ENCODE measurements around the gene COL4A1.

Gene COL4A1

GRCh38 chr13:110186231-110186855 lies 120.6 kb downstream of the COL4A1 start:
- Histone ChIP-seq H3K4me1 (ENCODE audit: control insufficient read depth, insufficient read depth, low read length) (peaks cover 11% of the 10 kb centered on the region), H3K4me3 (ENCODE audit: low read length) (no peak overlapping the region), H3K27me3 (ENCODE audit: control insufficient read depth, insufficient read depth, low read length) (no peaks in the 10 kb centered on the region), H3K9ac (ENCODE audit: low read length) (no peak overlapping the region), H3K9me3 (ENCODE audit: control insufficient read depth, low read length) (no peaks in the 10 kb centered on the region), H3K36me3 (ENCODE audit: control insufficient read depth, insufficient read depth, low read length) (no peaks in the 10 kb centered on the region)

- Histone ChIP-seq H3K9ac (ENCODE audit: low read length) (no peak overlapping the region), H3K9me3 (ENCODE audit: control insufficient read depth, low read length) (no peaks in the 10 kb centered on the region), H3K4me3 (ENCODE audit: low read length) (no peak overlapping the region), H3K27me3 (ENCODE audit: control insufficient read depth, insufficient read depth, low read length) (no peaks in the 10 kb centered on the region), H3K36me3 (ENCODE audit: control insufficient read depth, insufficient read depth, low read length) (no peaks in the 10 kb centered on the region), H3K4me1 (ENCODE audit: control insufficient read depth, insufficient read depth, low read length) (peaks cover 11% of the 10 kb centered on the region)
These were observed 121.3 kb downstream of the COL4A1 start for GRCh38 chr13:110185696-110186095.

GRCh38 chr13:110183910-110184309 lies 123.0 kb downstream of the COL4A1 start:
- Histone ChIP-seq H3K27me3 (ENCODE audit: control insufficient read depth, insufficient read depth, low read length) (no peaks in the 10 kb centered on the region), H3K4me1 (ENCODE audit: control insufficient read depth, insufficient read depth, low read length) (peaks cover 11% of the 10 kb centered on the region), H3K9ac (ENCODE audit: low read length) (no peak overlapping the region), H3K36me3 (ENCODE audit: control insufficient read depth, insufficient read depth, low read length) (no peaks in the 10 kb centered on the region), H3K9me3 (ENCODE audit: control insufficient read depth, low read length) (no peaks in the 10 kb centered on the region), H3K4me3 (ENCODE audit: low read length) (no peak overlapping the region)

GRCh38 chr13:110182461-110182860 lies 124.5 kb downstream of the COL4A1 start:
- H3K9ac ChIP-seq (ENCODE audit: low read length), result no peak overlapping the region
- no peaks in the 10 kb centered on the region for H3K36me3 ChIP-seq (ENCODE audit: control insufficient read depth, insufficient read depth, low read length)
- no peaks in the 10 kb centered on the region for H3K27me3 ChIP-seq (ENCODE audit: control insufficient read depth, insufficient read depth, low read length)
- peaks cover 6% of the 10 kb centered on the region for H3K4me1 ChIP-seq (ENCODE audit: control insufficient read depth, insufficient read depth, low read length)
- no peaks in the 10 kb centered on the region for H3K9me3 ChIP-seq (ENCODE audit: control insufficient read depth, low read length)
- no peak overlapping the region for H3K4me3 ChIP-seq (ENCODE audit: low read length)

- H3K9me3 ChIP-seq (ENCODE audit: control insufficient read depth, low read length), result no peaks in the 10 kb centered on the region
- no peak overlapping the region for H3K9ac ChIP-seq (ENCODE audit: low read length)
- no peaks in the 10 kb centered on the region for H3K36me3 ChIP-seq (ENCODE audit: control insufficient read depth, insufficient read depth, low read length)
- peaks cover 6% of the 10 kb centered on the region for H3K4me1 ChIP-seq (ENCODE audit: control insufficient read depth, insufficient read depth, low read length)
- H3K4me3 ChIP-seq (ENCODE audit: low read length), result no peak overlapping the region
- no peaks in the 10 kb centered on the region for H3K27me3 ChIP-seq (ENCODE audit: control insufficient read depth, insufficient read depth, low read length)
These were observed 125.0 kb downstream of the COL4A1 start for GRCh38 chr13:110182003-110182402.

DNA sequence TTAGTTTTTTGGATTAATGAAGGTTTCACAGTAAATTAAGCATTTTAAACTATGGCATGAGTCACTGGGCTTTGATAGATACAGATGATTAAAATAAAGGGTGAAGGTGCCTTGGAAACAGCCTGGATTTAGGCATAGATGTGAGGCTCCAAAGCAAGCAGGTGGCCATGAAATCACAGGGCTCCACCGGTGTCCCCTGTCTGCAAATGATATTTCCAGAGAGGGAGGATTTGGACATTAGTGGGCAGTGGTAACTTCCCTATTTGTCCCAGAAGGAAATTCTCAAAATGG lies 127.2 kb downstream of the COL4A1 start:
- Histone ChIP-seq H3K9me3 (ENCODE audit: control insufficient read depth, low read length) (no peaks in the 10 kb centered on the region), H3K9ac (ENCODE audit: low read length) (no peak overlapping the region), H3K4me3 (ENCODE audit: low read length) (no peak overlapping the region), H3K27me3 (ENCODE audit: control insufficient read depth, insufficient read depth, low read length) (no peaks in the 10 kb centered on the region), H3K36me3 (ENCODE audit: control insufficient read depth, insufficient read depth, low read length) (no peaks in the 10 kb centered on the region), H3K4me1 (ENCODE audit: control insufficient read depth, insufficient read depth, low read length) (no peaks in the 10 kb centered on the region)

DNA sequence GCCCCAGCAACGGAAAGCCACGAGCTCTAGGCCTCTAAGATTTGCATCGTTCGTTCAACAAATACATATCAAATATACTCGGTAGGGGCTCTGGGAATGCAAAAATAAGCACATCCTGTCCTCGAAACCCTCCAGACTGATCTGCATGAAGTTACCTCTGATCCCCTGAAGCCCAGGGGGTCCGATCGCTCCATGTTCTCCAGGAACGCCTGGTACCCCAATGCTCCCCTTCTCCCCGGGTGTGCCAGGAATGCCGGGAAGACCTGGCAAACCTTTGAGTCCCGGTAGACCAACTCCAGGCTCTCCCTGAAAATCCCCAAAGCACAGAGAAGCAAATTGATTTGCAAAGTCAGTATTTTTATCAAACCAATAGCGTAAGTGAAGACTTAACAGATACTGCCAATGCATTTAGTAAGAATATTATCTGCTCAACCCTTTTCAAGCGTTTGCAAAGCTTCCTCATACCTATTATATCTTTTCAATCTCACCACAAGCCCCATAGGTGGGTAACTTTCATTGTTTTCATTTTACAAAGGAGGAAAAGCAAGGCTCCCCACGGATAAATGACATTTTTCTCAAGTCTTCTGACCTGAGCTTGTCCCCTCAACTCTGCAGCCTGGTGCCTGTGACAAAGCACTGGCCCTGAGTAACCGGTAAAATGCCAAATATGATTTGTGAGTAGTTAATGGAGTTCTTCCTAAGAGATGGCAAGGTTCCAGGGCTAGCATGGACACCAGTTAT lies 127.7 kb downstream of the COL4A1 start:
- H3K27me3 ChIP-seq (ENCODE audit: control insufficient read depth, insufficient read depth, low read length), result no peaks in the 10 kb centered on the region
- H3K36me3 ChIP-seq (ENCODE audit: control insufficient read depth, insufficient read depth, low read length), result no peaks in the 10 kb centered on the region
- H3K9me3 ChIP-seq (ENCODE audit: control insufficient read depth, low read length), result no peaks in the 10 kb centered on the region
- no peaks in the 10 kb centered on the region for H3K4me1 ChIP-seq (ENCODE audit: control insufficient read depth, insufficient read depth, low read length)
- no peak overlapping the region for H3K4me3 ChIP-seq (ENCODE audit: low read length)
- no peak overlapping the region for H3K9ac ChIP-seq (ENCODE audit: low read length)

- Histone ChIP-seq H3K9ac (ENCODE audit: low read length) (no peak overlapping the region), H3K27me3 (ENCODE audit: control insufficient read depth, insufficient read depth, low read length) (no peaks in the 10 kb centered on the region), H3K9me3 (ENCODE audit: control insufficient read depth, low read length) (no peaks in the 10 kb centered on the region), H3K4me1 (ENCODE audit: control insufficient read depth, insufficient read depth, low read length) (no peaks in the 10 kb centered on the region), H3K4me3 (ENCODE audit: low read length) (no peak overlapping the region), H3K36me3 (ENCODE audit: control insufficient read depth, insufficient read depth, low read length) (no peaks in the 10 kb centered on the region)
These were observed 129.2 kb downstream of the COL4A1 start for GRCh38 chr13:110177790-110178189.

DNA sequence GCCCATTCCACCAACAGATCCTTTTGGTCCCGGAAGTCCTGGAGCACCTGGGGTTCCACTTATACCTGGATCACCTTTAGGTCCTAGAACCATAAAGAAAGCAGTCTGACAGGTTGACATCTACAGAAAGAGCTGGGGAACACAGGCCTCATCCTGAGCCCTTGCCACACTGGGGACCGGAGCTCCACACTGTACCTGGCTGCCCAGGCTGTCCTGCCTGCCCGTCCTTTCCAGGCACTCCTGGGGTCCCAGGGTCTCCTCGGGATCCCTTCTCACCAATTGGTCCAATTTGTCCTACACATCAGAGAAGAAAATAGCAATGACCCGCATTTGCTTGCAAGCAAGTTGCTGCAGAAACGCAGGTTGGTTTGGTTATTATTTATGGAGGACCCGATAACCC lies 130.5 kb downstream of the COL4A1 start:
- no peak overlapping the region for H3K9ac ChIP-seq (ENCODE audit: low read length)
- no peaks in the 10 kb centered on the region for H3K4me1 ChIP-seq (ENCODE audit: control insufficient read depth, insufficient read depth, low read length)
- no peaks in the 10 kb centered on the region for H3K27me3 ChIP-seq (ENCODE audit: control insufficient read depth, insufficient read depth, low read length)
- no peaks in the 10 kb centered on the region for H3K36me3 ChIP-seq (ENCODE audit: control insufficient read depth, insufficient read depth, low read length)
- H3K4me3 ChIP-seq (ENCODE audit: low read length), result no peak overlapping the region
- H3K9me3 ChIP-seq (ENCODE audit: control insufficient read depth, low read length), result no peaks in the 10 kb centered on the region

DNA sequence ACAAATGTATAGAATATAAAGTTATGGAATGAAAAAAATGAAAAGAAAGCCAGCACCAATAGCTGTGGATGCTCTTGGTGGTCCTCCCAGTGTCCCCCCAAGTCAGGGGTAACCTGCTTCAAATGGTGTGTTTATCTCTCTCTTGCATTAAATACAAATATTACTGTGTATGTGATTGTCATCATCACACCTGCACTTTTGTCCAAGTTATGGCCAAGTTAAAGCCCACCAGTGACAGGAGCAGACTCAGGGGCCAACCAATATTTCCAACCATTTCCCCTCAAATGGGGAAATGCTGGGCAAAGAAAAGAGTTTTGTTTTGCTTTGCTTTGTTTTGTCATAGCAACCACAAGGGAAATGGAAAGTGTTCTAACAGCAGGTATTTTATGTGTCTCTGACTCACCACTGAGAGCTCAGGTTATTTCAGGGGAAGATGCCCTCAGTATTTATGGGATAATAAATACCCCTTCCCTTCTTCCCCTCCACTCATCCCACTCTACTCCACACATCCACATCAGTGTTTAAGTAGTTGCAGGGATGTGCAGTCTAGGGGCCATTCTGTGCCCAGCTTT lies 133.6 kb downstream of the COL4A1 start:
- Histone ChIP-seq H3K4me1 (ENCODE audit: control insufficient read depth, insufficient read depth, low read length) (no peaks in the 10 kb centered on the region), H3K36me3 (ENCODE audit: control insufficient read depth, insufficient read depth, low read length) (no peaks in the 10 kb centered on the region), H3K27me3 (ENCODE audit: control insufficient read depth, insufficient read depth, low read length) (no peaks in the 10 kb centered on the region), H3K9me3 (ENCODE audit: control insufficient read depth, low read length) (no peaks in the 10 kb centered on the region), H3K9ac (ENCODE audit: low read length) (no peak overlapping the region), H3K4me3 (ENCODE audit: low read length) (no peak overlapping the region)

DNA sequence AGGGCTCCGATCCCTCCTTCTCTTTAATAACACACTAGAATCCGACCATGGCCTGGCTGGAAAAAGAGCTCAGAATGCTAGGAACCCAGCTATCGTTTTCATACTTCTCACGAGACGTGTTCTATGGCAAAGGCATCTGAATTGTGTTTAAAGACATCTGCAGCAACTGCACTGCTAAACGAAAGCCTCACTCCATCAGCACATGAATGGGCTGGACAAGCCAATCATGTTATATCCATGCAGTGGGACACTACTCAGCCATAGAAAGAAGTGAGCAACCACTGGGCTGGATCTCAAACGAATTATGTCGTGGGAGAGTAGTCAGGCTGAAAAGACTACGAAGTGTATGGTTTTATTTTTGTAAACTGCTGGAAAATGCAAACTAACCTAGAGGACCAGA lies 136.1 kb downstream of the COL4A1 start:
- no peaks in the 10 kb centered on the region for H3K9me3 ChIP-seq (ENCODE audit: control insufficient read depth, low read length)
- H3K9ac ChIP-seq (ENCODE audit: low read length), result no peak overlapping the region
- no peaks in the 10 kb centered on the region for H3K4me1 ChIP-seq (ENCODE audit: control insufficient read depth, insufficient read depth, low read length)
- no peaks in the 10 kb centered on the region for H3K27me3 ChIP-seq (ENCODE audit: control insufficient read depth, insufficient read depth, low read length)
- H3K36me3 ChIP-seq (ENCODE audit: control insufficient read depth, insufficient read depth, low read length), result no peaks in the 10 kb centered on the region
- no peak overlapping the region for H3K4me3 ChIP-seq (ENCODE audit: low read length)

GRCh38 chr13:110170020-110170790 lies 136.8 kb downstream of the COL4A1 start:
- Histone ChIP-seq H3K9ac (ENCODE audit: low read length) (no peak overlapping the region), H3K36me3 (ENCODE audit: control insufficient read depth, insufficient read depth, low read length) (no peaks in the 10 kb centered on the region), H3K4me1 (ENCODE audit: control insufficient read depth, insufficient read depth, low read length) (no peaks in the 10 kb centered on the region), H3K4me3 (ENCODE audit: low read length) (no peak overlapping the region), H3K27me3 (ENCODE audit: control insufficient read depth, insufficient read depth, low read length) (no peaks in the 10 kb centered on the region), H3K9me3 (ENCODE audit: control insufficient read depth, low read length) (no peaks in the 10 kb centered on the region)
